Mesenchymal stem cell (in vitro differentiated cells and primary cell): ENCODE results near the gene CARD10. TPM values are rescaled to one million over a fixed set of nuclear protein-coding genes. Genes with fewer than 3 reads are reported as not detected.

Experiments
- DNase-seq: peaks from one replicate; pipeline ENCODE4 v3.0.0-alpha.2; 2013
- H2AFZ ChIP-seq: one replicate; pipeline ENCODE4 v1.6.1; 2013; ENCODE audit warnings: low read depth, mild to moderate bottlenecking, control low read depth, inconsistent platforms, low read length, moderate library complexity
- H2AK5ac ChIP-seq: 2 replicates; pipeline ENCODE4 v1.6.1; 2013; ENCODE audit warnings: low read length, moderate library complexity, mild to moderate bottlenecking, inconsistent platforms; ENCODE audit not compliant: severe bottlenecking
- H2BK120ac ChIP-seq: one replicate; pipeline ENCODE4 v1.6.1; 2013; ENCODE audit warnings: low read depth, mild to moderate bottlenecking, inconsistent platforms, low read length, moderate library complexity
- H2BK12ac ChIP-seq, 2 experiments: one replicate each; pipeline ENCODE4 v1.6.1; 2013; ENCODE audit warnings: inconsistent platforms in 2 of 2, low read length in 2 of 2, mild to moderate bottlenecking in 2 of 2, moderate library complexity in 2 of 2, control low read depth in 1 of 2
- H2BK15ac ChIP-seq: one replicate; pipeline ENCODE4 v1.6.1; 2013; ENCODE audit warnings: mild to moderate bottlenecking, low read depth, inconsistent platforms; ENCODE audit not compliant: poor library complexity, severe bottlenecking
- H2BK5ac ChIP-seq: 2 replicates; pipeline ENCODE4 v1.6.1; 2013; ENCODE audit warnings: low read depth, mild to moderate bottlenecking, low read length, control low read depth, inconsistent platforms; ENCODE audit not compliant: poor library complexity, severe bottlenecking
- H3K14ac ChIP-seq, 2 experiments: one replicate each; pipeline ENCODE4 v1.6.1; 2013; ENCODE audit warnings: inconsistent platforms in 2 of 2, low read length in 2 of 2, control low read depth in 1 of 2, mild to moderate bottlenecking in 1 of 2, moderate library complexity in 1 of 2
- H3K18ac ChIP-seq, 2 experiments: one replicate each; pipeline ENCODE4 v1.6.1; 2013; ENCODE audit warnings: inconsistent platforms in 2 of 2, low read length in 2 of 2, control low read depth in 1 of 2, low read depth in 1 of 2, mild to moderate bottlenecking in 1 of 2
- H3K23ac ChIP-seq, 2 experiments: one replicate each; pipeline ENCODE4 v1.6.1; 2013; ENCODE audit warnings: inconsistent platforms in 2 of 2, low read length in 2 of 2, mild to moderate bottlenecking in 2 of 2, moderate library complexity in 2 of 2, control low read depth in 1 of 2
- H3K27ac ChIP-seq: 2 replicates; pipeline ENCODE4 v1.5.1; 2013; ENCODE audit warnings: mild to moderate bottlenecking, moderate library complexity, low read length, control low read depth, inconsistent platforms; ENCODE audit not compliant: poor library complexity, severe bottlenecking
- H3K27me3 ChIP-seq, 2 experiments: 2 replicates each; pipeline versions ENCODE4 v1.6.1 to v1.7.0; 2013; ENCODE audit warnings: low read length in 2 of 2, mild to moderate bottlenecking in 2 of 2, moderate library complexity in 2 of 2, control low read depth in 1 of 2, inconsistent platforms in 1 of 2; ENCODE audit not compliant: control insufficient read depth in 1 of 2, insufficient read depth in 1 of 2
- H3K36me3 ChIP-seq, 2 experiments: 2 replicates each; pipeline versions ENCODE4 v1.6.1 to v1.7.0; 2013; ENCODE audit warnings: low read length in 2 of 2, control low read depth in 1 of 2, inconsistent platforms in 1 of 2, low read depth in 1 of 2, mild to moderate bottlenecking in 1 of 2; ENCODE audit not compliant: insufficient read depth in 2 of 2, control insufficient read depth in 1 of 2
- H3K4ac ChIP-seq, 2 experiments: one replicate each; pipeline ENCODE4 v1.6.1; 2013; ENCODE audit warnings: inconsistent platforms in 2 of 2, low read length in 2 of 2, mild to moderate bottlenecking in 2 of 2, moderate library complexity in 2 of 2, control low read depth in 1 of 2, low read depth in 1 of 2
- H3K4me1 ChIP-seq: 2 replicates; pipeline ENCODE4 v1.6.1; 2013; ENCODE audit warnings: low read depth, low read length, control low read depth; ENCODE audit not compliant: control insufficient read depth, insufficient read depth
- H3K4me2 ChIP-seq: 2 replicates; pipeline ENCODE4 v1.6.1; 2013; ENCODE audit warnings: low read length, mild to moderate bottlenecking, inconsistent platforms; ENCODE audit not compliant: poor library complexity, severe bottlenecking
- H3K4me3 ChIP-seq, 2 experiments: 2 replicates each; pipeline versions ENCODE4 v1.5.1 to v1.7.0; 2013; ENCODE audit warnings: low read length in 2 of 2, mild to moderate bottlenecking in 2 of 2, control low read depth in 1 of 2, low read depth in 1 of 2; ENCODE audit not compliant: insufficient read depth in 1 of 2
- H3K79me1 ChIP-seq: replicated peaks from 2 replicates; pipeline ENCODE4 v1.6.1; 2013; ENCODE audit warnings: mild to moderate bottlenecking, control low read depth, low read length, inconsistent platforms; ENCODE audit not compliant: poor library complexity, severe bottlenecking
- H3K9ac ChIP-seq: 2 replicates; pipeline ENCODE4 v1.7.0; 2013; ENCODE audit warnings: mild to moderate bottlenecking, low read length, moderate library complexity
- H3K9me3 ChIP-seq: 2 replicates; pipeline ENCODE4 v1.7.0; 2013; ENCODE audit warnings: mild to moderate bottlenecking, low read length; ENCODE audit not compliant: control insufficient read depth
- H4K8ac ChIP-seq: one replicate; pipeline ENCODE4 v1.6.1; 2013; ENCODE audit warnings: inconsistent platforms, mild to moderate bottlenecking, low read length, moderate library complexity
- H4K91ac ChIP-seq: one replicate; pipeline ENCODE4 v1.6.1; 2013; ENCODE audit warnings: mild to moderate bottlenecking, low read length, inconsistent platforms
- WGBS: methylation state at CpG from one replicate; pipeline ENCODE4 v1.1.7; 2013; ENCODE audit warnings: mixed read lengths; 5-methylcytosine and 5-hydroxymethylcytosine counted together
- polyA plus RNA-seq, 2 experiments: library from polyadenylated mRNA; stranded (reverse); fragments of 200-250 nt; gene quantifications; one replicate each; pipeline ENCODE4 v1.2.3, GENCODE V29; 2013

Gene CARD10
- polyA plus RNA-seq (2013, experiment 1 of 2): 3.1 TPM
- polyA plus RNA-seq (2013, experiment 2 of 2): 3.2 TPM

- Histone ChIP-seq H3K4me3 (peak within 1 kb of the TSS; percentile 82 to 94), H3K27me3 (no peaks in the 10 kb centered on the region), H2BK15ac (peak within 1 kb of the TSS; percentile 87), H3K14ac (peak within 1 kb of the TSS in 1 of 2 experiments; percentile 46), H3K36me3 (peaks cover 16 to 24% of the 10 kb centered on the region in 2 experiments), H3K4ac (peak within 1 kb of the TSS; percentile 68 to 74), H2AFZ (peak within 1 kb of the TSS; percentile 84), H4K8ac (peak within 1 kb of the TSS; percentile 95), H3K9ac (peak within 1 kb of the TSS; percentile 86), H3K23ac (peak within 1 kb of the TSS in 1 of 2 experiments; percentile 11), H3K79me1 (peaks cover 6% of the 10 kb centered on the region), H3K18ac (peak within 1 kb of the TSS; percentile 82 to 91), H4K91ac (peak within 1 kb of the TSS; percentile 65), H2BK120ac (peak within 1 kb of the TSS; percentile 66), H2AK5ac (peak within 1 kb of the TSS; percentile 84), H2BK5ac (peak within 1 kb of the TSS; percentile 31), H3K4me2 (peak within 1 kb of the TSS; percentile 84), H2BK12ac (peak within 1 kb of the TSS; percentile 11 to 76), H3K27ac (peak within 1 kb of the TSS; percentile 46), H3K4me1 (peaks cover 26% of the 10 kb centered on the region), H3K9me3 (peaks cover 6% of the 10 kb centered on the region)
- DNase-seq: no peak
- WGBS: 10% methylated on average over 53 of the region's 99 CpGs
Observed at GRCh38 chr22:37519268-37520195, at the start of gene CARD10. CARD10 (minus strand) TSS chr22:37519415; CDS start chr22:37519200, 215 bp downstream.

- no peak overlapping the region for H2AFZ ChIP-seq
- peak overlapping the region in 1 of 2 experiments; percentile 29 for H3K14ac ChIP-seq
- no peak overlapping the region for H3K4me3 ChIP-seq
- H4K91ac ChIP-seq: no peak overlapping the region
- peak overlapping the region; percentile 30 for H3K27ac ChIP-seq
- no peak overlapping the region for H3K9ac ChIP-seq
- H2BK120ac ChIP-seq: no peak overlapping the region
- no peaks in the 10 kb centered on the region for H3K27me3 ChIP-seq
- H3K79me1 ChIP-seq: peaks cover 5% of the 10 kb centered on the region
- peak overlapping the region in 1 of 2 experiments; percentile 29 for H3K18ac ChIP-seq
- peaks cover 62% of the 10 kb centered on the region for H3K4me1 ChIP-seq
- 89% methylated on average over 11 of the region's 14 CpGs for WGBS
- H3K4ac ChIP-seq: peak overlapping the region in 1 of 2 experiments; percentile 33
- H2AK5ac ChIP-seq: peak overlapping the region; percentile 47
- H3K9me3 ChIP-seq: no peaks in the 10 kb centered on the region
- no peak overlapping the region for H3K4me2 ChIP-seq
- DNase-seq: no peak
- H4K8ac ChIP-seq: peak overlapping the region; percentile 38
- no peak overlapping the region for H3K23ac ChIP-seq
- no peak overlapping the region for H2BK12ac ChIP-seq
- peaks cover 47 to 53% of the 10 kb centered on the region in 2 experiments for H3K36me3 ChIP-seq
- no peak overlapping the region for H2BK15ac ChIP-seq
- no peak overlapping the region for H2BK5ac ChIP-seq
Observed at GRCh38 chr22:37568448-37569008, 49.3 kb upstream of the CARD10 start.

- Histone ChIP-seq H2BK15ac (no peak overlapping the region), H3K9ac (peak overlapping the region; percentile 15)
Observed at GRCh38 chr22:37568012-37568411, 48.8 kb upstream of the CARD10 start.

More at GRCh38 chr22:37568012-37568411, 48.8 kb upstream of the CARD10 start:
- peaks cover 64% of the 10 kb centered on the region for H3K4me1 ChIP-seq
- peaks cover 5% of the 10 kb centered on the region for H3K79me1 ChIP-seq
- no peak overlapping the region for H3K14ac ChIP-seq
- no peak overlapping the region for H2AK5ac ChIP-seq
- H2BK12ac ChIP-seq: no peak overlapping the region
- no peak overlapping the region for H3K18ac ChIP-seq
- peaks cover 47 to 53% of the 10 kb centered on the region in 2 experiments for H3K36me3 ChIP-seq
- no peak overlapping the region for H3K4me2 ChIP-seq
- no peak overlapping the region for H4K8ac ChIP-seq
- H4K91ac ChIP-seq: no peak overlapping the region
- no peaks in the 10 kb centered on the region for H3K9me3 ChIP-seq
- no peak overlapping the region for H3K27ac ChIP-seq
- H3K23ac ChIP-seq: no peak overlapping the region
- H3K4me3 ChIP-seq: no peak overlapping the region
- 95% methylated on average over 12 of the region's 15 CpGs for WGBS
- H2BK5ac ChIP-seq: no peak overlapping the region
- no peak overlapping the region for H3K4ac ChIP-seq
- no peaks in the 10 kb centered on the region for H3K27me3 ChIP-seq
- H2AFZ ChIP-seq: no peak overlapping the region
- DNase-seq: no peak
- no peak overlapping the region for H2BK120ac ChIP-seq
